Activated T-helper 1 cell treated with Interleukin-2 at 50 U/mL for 16 hours (primary cell): ENCODE measurements around the gene GAS6.

Source experiments
- DNase-seq: peaks from one replicate; pipeline ENCODE4 v3.0.0-alpha.2; 2020; ENCODE audit warnings: low read depth

GAS6 gene

GRCh38 chr13:113819731-113820715 lies 43.9 kb downstream of the GAS6 start:
- no peak for DNase-seq

- DNase-seq: no peak
Observed at GRCh38 chr13:113819341-113819730, 44.5 kb downstream of the GAS6 start.

- no peak for DNase-seq
Observed at GRCh38 chr13:113818700-113819295, 45.1 kb downstream of the GAS6 start.

- no peak for DNase-seq
Observed at GRCh38 chr13:113817860-113818691, 45.8 kb downstream of the GAS6 start.

- DNase-seq: peak; percentile 76
Observed at GRCh38 chr13:113816946-113817859, 46.7 kb downstream of the GAS6 start.

- DNase-seq: no peak
Observed at GRCh38 chr13:113816254-113816929, 47.5 kb downstream of the GAS6 start.

- DNase-seq: no peak
Observed at GRCh38 chr13:113815151-113816058, 48.5 kb downstream of the GAS6 start.

- no peak for DNase-seq
Observed at GRCh38 chr13:113814435-113814821, 49.4 kb downstream of the GAS6 start.

GRCh38 chr13:113813749-113814434 lies 50.0 kb downstream of the GAS6 start:
- no peak for DNase-seq

- no peak for DNase-seq
Observed at GRCh38 chr13:113813070-113813748, 50.7 kb downstream of the GAS6 start.

GRCh38 chr13:113812178-113813040 lies 51.5 kb downstream of the GAS6 start:
- no peak for DNase-seq

- DNase-seq: no peak
Observed at GRCh38 chr13:113811081-113811928, 52.6 kb downstream of the GAS6 start.

- DNase-seq: no peak
Observed at GRCh38 chr13:113810640-113811039, 53.2 kb downstream of the GAS6 start.

GRCh38 chr13:113809934-113810333 lies 53.9 kb downstream of the GAS6 start:
- no peak for DNase-seq

GRCh38 chr13:113808058-113808834 lies 55.6 kb downstream of the GAS6 start:
- DNase-seq: no peak

GRCh38 chr13:113806526-113806925 lies 57.4 kb downstream of the GAS6 start:
- no peak for DNase-seq
